ENCODE data around the gene ELMO1.

The ELMO1 gene

GRCh38 chr7:36956814-36957213 lies 491.9 kb downstream of the ELMO1 start:
- DNase-seq (ENCODE audit: extremely low spot score), result no peak
- no peak for TF ChIP-seq SP1 (IDR thresholded peaks at IDR 0.05)
- no peak for TF ChIP-seq L3MBTL2 (conservative IDR thresholded peaks at IDR 0.05)
- no peak for TF ChIP-seq CTBP1 (IDR thresholded peaks at IDR 0.05; ENCODE audit: borderline replicate concordance)
- no peak for TF ChIP-seq FOXK2 (IDR thresholded peaks at IDR 0.05)
- TF ChIP-seq LEF1 (IDR thresholded peaks at IDR 0.05; ENCODE audit: borderline replicate concordance), result no peak
- no peak for TF ChIP-seq NFRKB (IDR thresholded peaks at IDR 0.05)
- TF ChIP-seq SUZ12 (IDR thresholded peaks at IDR 0.05), result no peak
- TF ChIP-seq BHLHE40 (IDR thresholded peaks at IDR 0.05; ENCODE audit: borderline replicate concordance), result no peak
- no peak for TF ChIP-seq ZNF384 (IDR thresholded peaks at IDR 0.05)
- no peak for TF ChIP-seq FOXM1 (IDR thresholded peaks at IDR 0.05; ENCODE audit: borderline replicate concordance)
- TF ChIP-seq HDGF (IDR thresholded peaks at IDR 0.05; ENCODE audit: borderline replicate concordance), result no peak
- no peak for TF ChIP-seq ELF4 (IDR thresholded peaks at IDR 0.05)
- TF ChIP-seq PKNOX1 (IDR thresholded peaks at IDR 0.05), result no peak
- POLR2A ChIA-PET, result no interaction called here
- CTCF ChIA-PET, result interaction anchor here (1.6 kb wide), 1 partner anchor 10 kb away, joined by 5 read pairs; no protein-coding TSS in a partner anchor

GRCh38 chr7:36955456-36956129 lies 493.1 kb downstream of the ELMO1 start:
- TF ChIP-seq NFRKB (IDR thresholded peaks at IDR 0.05) (no peak), ZNF384 (IDR thresholded peaks at IDR 0.05) (no peak), FOXK2 (IDR thresholded peaks at IDR 0.05) (no peak), LEF1 (IDR thresholded peaks at IDR 0.05; ENCODE audit: borderline replicate concordance) (no peak), CTBP1 (IDR thresholded peaks at IDR 0.05; ENCODE audit: borderline replicate concordance) (no peak), ARNT (IDR thresholded peaks at IDR 0.05) (no peak), ELF4 (IDR thresholded peaks at IDR 0.05) (no peak), FOXM1 (IDR thresholded peaks at IDR 0.05; ENCODE audit: borderline replicate concordance) (no peak), TARDBP (IDR thresholded peaks at IDR 0.05) (no peak), HDGF (IDR thresholded peaks at IDR 0.05; ENCODE audit: borderline replicate concordance) (no peak), PKNOX1 (IDR thresholded peaks at IDR 0.05) (no peak), FOXA1 (IDR thresholded peaks at IDR 0.05) (no peak), BHLHE40 (IDR thresholded peaks at IDR 0.05; ENCODE audit: borderline replicate concordance) (no peak), SP1 (IDR thresholded peaks at IDR 0.05) (no peak), L3MBTL2 (conservative IDR thresholded peaks at IDR 0.05) (no peak), SUZ12 (IDR thresholded peaks at IDR 0.05) (no peak)
- DNase-seq (ENCODE audit: extremely low spot score), result no peak
- CTCF ChIA-PET, result no interaction called here
- POLR2A ChIA-PET, result no interaction called here

GRCh38 chr7:36951257-36951697 lies 497.4 kb downstream of the ELMO1 start:
- TF ChIP-seq L3MBTL2 (conservative IDR thresholded peaks at IDR 0.05), result no peak
- TF ChIP-seq FOXK2 (IDR thresholded peaks at IDR 0.05), result no peak
- TF ChIP-seq SUZ12 (IDR thresholded peaks at IDR 0.05), result no peak
- TF ChIP-seq FOXM1 (IDR thresholded peaks at IDR 0.05; ENCODE audit: borderline replicate concordance), result no peak
- no peak for TF ChIP-seq LEF1 (IDR thresholded peaks at IDR 0.05; ENCODE audit: borderline replicate concordance)
- TF ChIP-seq ZNF384 (IDR thresholded peaks at IDR 0.05), result no peak
- no peak for TF ChIP-seq ELF4 (IDR thresholded peaks at IDR 0.05)
- no peak for TF ChIP-seq CTBP1 (IDR thresholded peaks at IDR 0.05; ENCODE audit: borderline replicate concordance)
- TF ChIP-seq ARNT (IDR thresholded peaks at IDR 0.05), result no peak
- TF ChIP-seq TARDBP (IDR thresholded peaks at IDR 0.05), result no peak
- TF ChIP-seq NFRKB (IDR thresholded peaks at IDR 0.05), result no peak
- no peak for TF ChIP-seq HDGF (IDR thresholded peaks at IDR 0.05; ENCODE audit: borderline replicate concordance)
- ChIA-PET POLR2A (no interaction called here), CTCF (no interaction called here)
- DNase-seq (ENCODE audit: extremely low spot score), result no peak

DNA sequence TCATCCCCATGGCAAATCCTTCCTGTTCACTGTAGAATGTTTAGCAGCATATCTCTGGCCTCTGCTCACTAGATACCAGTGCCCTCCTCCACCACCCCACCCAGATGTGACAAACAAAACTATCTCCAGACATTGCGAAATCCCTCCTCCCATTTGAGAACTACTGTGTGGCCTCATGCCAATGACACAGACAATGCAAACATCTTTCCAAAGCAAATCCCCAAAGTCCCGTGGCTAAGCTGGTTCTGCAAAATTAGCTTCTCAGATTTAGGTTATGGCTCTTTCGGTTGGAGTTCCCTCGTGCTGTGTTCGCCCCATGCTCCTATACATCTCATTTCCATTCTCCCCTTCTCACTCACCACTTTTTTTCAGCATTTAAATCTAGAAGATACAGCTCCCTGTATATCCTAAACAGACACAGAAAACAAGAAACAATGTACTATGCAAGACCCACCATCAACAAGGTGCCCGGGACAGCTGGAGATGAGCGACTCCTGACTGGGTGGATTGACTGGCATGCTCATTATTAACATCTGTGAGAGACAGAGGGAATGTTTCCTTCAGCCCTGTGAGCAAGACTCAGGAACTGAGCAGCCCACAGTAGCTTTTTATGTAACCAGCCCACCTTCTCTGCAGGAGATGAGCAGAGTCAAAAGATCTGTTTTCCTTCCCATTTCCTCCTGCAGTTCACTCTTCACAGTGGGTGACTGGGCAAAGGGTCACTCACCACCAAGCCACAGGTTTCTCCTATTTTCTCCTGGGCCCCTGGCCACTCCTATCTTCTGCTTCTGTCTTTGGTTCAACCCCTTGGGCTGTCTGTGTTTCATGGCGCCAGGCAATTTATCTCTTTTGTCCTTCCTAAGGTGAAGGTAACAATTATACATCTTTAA lies 498.7 kb downstream of the ELMO1 start:
- CTCF ChIA-PET, result no interaction called here
- POLR2A ChIA-PET, result no interaction called here
- DNase-seq (ENCODE audit: extremely low spot score), result no peak
- TF ChIP-seq BHLHE40 (IDR thresholded peaks at IDR 0.05; ENCODE audit: borderline replicate concordance), result no peak
- TF ChIP-seq ZNF384 (IDR thresholded peaks at IDR 0.05), result no peak
- no peak for TF ChIP-seq FOXK2 (IDR thresholded peaks at IDR 0.05)
- TF ChIP-seq HDGF (IDR thresholded peaks at IDR 0.05; ENCODE audit: borderline replicate concordance), result no peak
- TF ChIP-seq ARNT (IDR thresholded peaks at IDR 0.05), result no peak
- no peak for TF ChIP-seq L3MBTL2 (conservative IDR thresholded peaks at IDR 0.05)
- no peak for TF ChIP-seq SP1 (IDR thresholded peaks at IDR 0.05)
- TF ChIP-seq SUZ12 (IDR thresholded peaks at IDR 0.05), result no peak
- TF ChIP-seq FOXA1 (IDR thresholded peaks at IDR 0.05), result no peak
- no peak for TF ChIP-seq TARDBP (IDR thresholded peaks at IDR 0.05)
- no peak for TF ChIP-seq LEF1 (IDR thresholded peaks at IDR 0.05; ENCODE audit: borderline replicate concordance)
- TF ChIP-seq CTBP1 (IDR thresholded peaks at IDR 0.05; ENCODE audit: borderline replicate concordance), result no peak
- no peak for TF ChIP-seq PKNOX1 (IDR thresholded peaks at IDR 0.05)
- TF ChIP-seq NFRKB (IDR thresholded peaks at IDR 0.05), result no peak
- no peak for TF ChIP-seq ELF4 (IDR thresholded peaks at IDR 0.05)
- TF ChIP-seq FOXM1 (IDR thresholded peaks at IDR 0.05; ENCODE audit: borderline replicate concordance), result no peak

- ChIA-PET POLR2A (no interaction called here), CTCF (no interaction called here)
- DNase-seq (ENCODE audit: extremely low spot score), result no peak
- TF ChIP-seq FOXA1 (IDR thresholded peaks at IDR 0.05), result no peak
- TF ChIP-seq LEF1 (IDR thresholded peaks at IDR 0.05; ENCODE audit: borderline replicate concordance), result no peak
- TF ChIP-seq BHLHE40 (IDR thresholded peaks at IDR 0.05; ENCODE audit: borderline replicate concordance), result no peak
- TF ChIP-seq NFRKB (IDR thresholded peaks at IDR 0.05), result no peak
- TF ChIP-seq FOXK2 (IDR thresholded peaks at IDR 0.05), result no peak
- no peak for TF ChIP-seq ZNF384 (IDR thresholded peaks at IDR 0.05)
- no peak for TF ChIP-seq ARNT (IDR thresholded peaks at IDR 0.05)
- no peak for TF ChIP-seq SUZ12 (IDR thresholded peaks at IDR 0.05)
- TF ChIP-seq ELF4 (IDR thresholded peaks at IDR 0.05), result no peak
- TF ChIP-seq FOXM1 (IDR thresholded peaks at IDR 0.05; ENCODE audit: borderline replicate concordance), result no peak
- TF ChIP-seq CTBP1 (IDR thresholded peaks at IDR 0.05; ENCODE audit: borderline replicate concordance), result no peak
- TF ChIP-seq L3MBTL2 (conservative IDR thresholded peaks at IDR 0.05), result no peak
- TF ChIP-seq HDGF (IDR thresholded peaks at IDR 0.05; ENCODE audit: borderline replicate concordance), result no peak
- TF ChIP-seq TARDBP (IDR thresholded peaks at IDR 0.05), result no peak
- no peak for TF ChIP-seq PKNOX1 (IDR thresholded peaks at IDR 0.05)
- no peak for TF ChIP-seq SP1 (IDR thresholded peaks at IDR 0.05)
These were observed 502.3 kb downstream of the ELMO1 start for GRCh38 chr7:36946401-36946739.
